Mesodermal cell (in vitro differentiated cells): ENCODE results near the gene TANC1.

Source experiments
- H3K27ac ChIP-seq: 2 replicates; pipeline ENCODE4 v1.7.0; 2013; ENCODE audit warnings: mild to moderate bottlenecking, low read depth, low read length, moderate library complexity; ENCODE audit not compliant: severe bottlenecking
- H3K36me3 ChIP-seq: 2 replicates; pipeline ENCODE4 v1.7.1; 2013; ENCODE audit warnings: mild to moderate bottlenecking, low read length, moderate library complexity; ENCODE audit not compliant: control insufficient read depth, insufficient read depth
- H3K4me1 ChIP-seq: one replicate; pipeline ENCODE4 v1.7.1; 2013; ENCODE audit warnings: mild to moderate bottlenecking, low read length; ENCODE audit not compliant: insufficient read depth, control insufficient read depth, poor library complexity, severe bottlenecking
- H3K4me3 ChIP-seq: 2 replicates; pipeline ENCODE4 v1.7.0; 2013; ENCODE audit warnings: low read length, control low read depth, mild to moderate bottlenecking; ENCODE audit not compliant: insufficient read depth, poor library complexity, severe bottlenecking; ENCODE audit errors: extremely low read depth
- H3K9me3 ChIP-seq: 2 replicates; pipeline ENCODE4 v1.7.1; 2013; ENCODE audit warnings: mild to moderate bottlenecking, low read length, moderate library complexity; ENCODE audit not compliant: control insufficient read depth
- WGBS, 2 experiments: methylation state at CpG; one replicate each; pipeline ENCODE4 v1.1.5; 2013; ENCODE audit warnings: missing lambda C conversion rate in 2 of 2; ENCODE audit not compliant: insufficient coverage in 2 of 2; 5-methylcytosine and 5-hydroxymethylcytosine counted together

The TANC1 gene

GRCh38 chr2:159217676-159218075 is 249.2 kb downstream of the TANC1 start:
- no peaks in the 10 kb centered on the region for H3K4me1 ChIP-seq
- H3K9me3 ChIP-seq = no peaks in the 10 kb centered on the region
- peaks cover 95% of the 10 kb centered on the region for H3K36me3 ChIP-seq
- H3K27ac ChIP-seq = no peak overlapping the region
- 95 to 97% methylated on average over 5 of the region's 5 CpGs for WGBS, 2 experiments
- no peak overlapping the region for H3K4me3 ChIP-seq

GRCh38 chr2:159218389-159218788 is 249.9 kb downstream of the TANC1 start:
- Histone ChIP-seq H3K4me1 (no peaks in the 10 kb centered on the region), H3K36me3 (peaks cover 94% of the 10 kb centered on the region)
- WGBS, 2 experiments = 97% methylated on average over 5 of the region's 6 CpGs

GRCh38 chr2:159219394-159219998 is 251.1 kb downstream of the TANC1 start:
- 93 to 94% methylated on average over 6 to 7 of the region's 8 CpGs for WGBS, 2 experiments
- H3K36me3 ChIP-seq = peaks cover 96% of the 10 kb centered on the region
- H3K4me3 ChIP-seq = no peak overlapping the region
- no peak overlapping the region for H3K27ac ChIP-seq
- H3K4me1 ChIP-seq = no peaks in the 10 kb centered on the region
- H3K9me3 ChIP-seq = no peaks in the 10 kb centered on the region

More at GRCh38 chr2:159218389-159218788, 249.9 kb downstream of the TANC1 start:
- no peak overlapping the region for H3K4me3 ChIP-seq
- H3K27ac ChIP-seq = no peak overlapping the region
- no peaks in the 10 kb centered on the region for H3K9me3 ChIP-seq

- 96% methylated on average over 11 to 15 of the region's 17 CpGs for WGBS, 2 experiments
- Histone ChIP-seq H3K4me1 (peaks cover 6% of the 10 kb centered on the region), H3K4me3 (no peak overlapping the region), H3K36me3 (peaks cover 84% of the 10 kb centered on the region), H3K9me3 (no peaks in the 10 kb centered on the region), H3K27ac (no peak overlapping the region)
Measured at GRCh38 chr2:159224061-159224813, 255.8 kb downstream of the TANC1 start.

GRCh38 chr2:159225025-159226016 is 256.9 kb downstream of the TANC1 start:
- Histone ChIP-seq H3K4me1 (peaks cover 6% of the 10 kb centered on the region), H3K36me3 (peaks cover 84% of the 10 kb centered on the region), H3K4me3 (no peak overlapping the region), H3K27ac (no peak overlapping the region), H3K9me3 (no peaks in the 10 kb centered on the region)
- 89 to 92% methylated on average over 8 to 16 of the region's 26 CpGs for WGBS, 2 experiments

- Histone ChIP-seq H3K9me3 (no peaks in the 10 kb centered on the region), H3K27ac (no peak overlapping the region), H3K4me1 (peaks cover 6% of the 10 kb centered on the region), H3K4me3 (no peak overlapping the region), H3K36me3 (peaks cover 84% of the 10 kb centered on the region)
- 89 to 93% methylated on average over 3 to 4 of the region's 5 CpGs for WGBS, 2 experiments
Measured at GRCh38 chr2:159226059-159226461, 257.6 kb downstream of the TANC1 start.

- Histone ChIP-seq H3K4me1 (peaks cover 6% of the 10 kb centered on the region), H3K36me3 (peaks cover 83% of the 10 kb centered on the region), H3K27ac (no peak overlapping the region), H3K9me3 (no peaks in the 10 kb centered on the region), H3K4me3 (no peak overlapping the region)
Measured at GRCh38 chr2:159226608-159227385, 258.4 kb downstream of the TANC1 start.

- H3K4me3 ChIP-seq = no peak overlapping the region
- H3K4me1 ChIP-seq = peaks cover 6% of the 10 kb centered on the region
- no peak overlapping the region for H3K27ac ChIP-seq
- no peaks in the 10 kb centered on the region for H3K9me3 ChIP-seq
- H3K36me3 ChIP-seq = peaks cover 78% of the 10 kb centered on the region
- 63 to 67% methylated on average over 3 of the region's 3 CpGs for WGBS, 2 experiments
Measured at GRCh38 chr2:159227467-159227866, 259.0 kb downstream of the TANC1 start.

- Histone ChIP-seq H3K9me3 (no peaks in the 10 kb centered on the region), H3K4me3 (no peak overlapping the region), H3K27ac (no peak overlapping the region), H3K4me1 (peaks cover 6% of the 10 kb centered on the region), H3K36me3 (peaks cover 80% of the 10 kb centered on the region)
- WGBS, 2 experiments = 94 to 98% methylated on average over 14 of the region's 14 CpGs
Measured at GRCh38 chr2:159228081-159228581, 259.7 kb downstream of the TANC1 start.
